ENCODE data around the gene DIP2C.
"Not testable (repeated sequence)": the region's sequence is repeated elsewhere in the genome, so short reads cannot be mapped to it uniquely, and the experiment has no call there.

Gene DIP2C

GRCh38 chr10:604716-605631 is 84.5 kb downstream of the DIP2C start:
- Histone ChIP-seq H3K4me1 (ENCODE audit: control insufficient read depth, insufficient read depth, low read length) (peaks cover 26% of the 10 kb centered on the region), H3K9me3 (replicated peaks; ENCODE audit: low read length) (no peaks in the 10 kb centered on the region), H3K4me2 (ENCODE audit: low read length) (no peak overlapping the region), H3K27me3 (ENCODE audit: control insufficient read depth, insufficient read depth, low read length) (no peaks in the 10 kb centered on the region), H3K36me3 (ENCODE audit: insufficient read depth, low read length) (no peaks in the 10 kb centered on the region), H3K9ac (ENCODE audit: low read depth, low read length) (no peak overlapping the region), H3K4me3 (ENCODE audit: low read length) (no peak overlapping the region)

GRCh38 chr10:603745-604144 is 85.7 kb downstream of the DIP2C start:
- H3K36me3 ChIP-seq (ENCODE audit: insufficient read depth, low read length): no peaks in the 10 kb centered on the region
- H3K9me3 ChIP-seq (replicated peaks; ENCODE audit: low read length): no peaks in the 10 kb centered on the region
- no peaks in the 10 kb centered on the region for H3K27me3 ChIP-seq (ENCODE audit: control insufficient read depth, insufficient read depth, low read length)
- H3K9ac ChIP-seq (ENCODE audit: low read depth, low read length): no peak overlapping the region
- no peak overlapping the region for H3K4me2 ChIP-seq (ENCODE audit: low read length)
- H3K4me3 ChIP-seq (ENCODE audit: low read length): no peak overlapping the region
- H3K4me1 ChIP-seq (ENCODE audit: control insufficient read depth, insufficient read depth, low read length): peaks cover 36% of the 10 kb centered on the region

DNA sequence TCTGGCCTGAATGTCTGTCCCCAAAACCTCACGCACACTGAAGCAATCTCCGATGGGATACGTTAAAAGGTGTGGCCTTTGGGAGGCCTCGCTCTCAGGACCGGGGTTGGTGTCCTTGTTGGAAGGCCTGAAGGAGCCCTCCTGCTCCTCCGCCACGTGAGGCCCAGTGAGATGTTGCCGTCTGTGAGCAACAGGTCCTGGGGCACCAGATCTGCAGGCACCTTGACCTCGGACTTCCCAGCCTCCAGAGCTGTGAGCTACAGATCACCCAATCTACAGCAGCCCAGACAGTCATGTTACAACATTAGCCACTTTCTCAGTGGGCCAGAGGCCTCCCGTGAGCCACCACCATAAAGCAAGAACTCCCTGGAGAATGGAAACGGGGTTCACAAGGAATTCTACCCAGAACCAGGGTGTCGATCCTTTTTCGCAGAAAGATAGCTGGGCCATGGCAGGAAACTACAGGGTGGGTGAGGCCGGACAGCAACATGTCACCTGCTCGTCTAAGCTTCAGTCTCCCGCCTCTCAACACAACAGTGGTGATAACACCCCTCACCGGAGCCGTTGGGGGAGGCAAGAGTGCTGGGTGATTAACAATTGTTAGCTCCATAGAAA is 87.0 kb downstream of the DIP2C start:
- peaks cover 47% of the 10 kb centered on the region for H3K4me1 ChIP-seq (ENCODE audit: control insufficient read depth, insufficient read depth, low read length)
- no peaks in the 10 kb centered on the region for H3K36me3 ChIP-seq (ENCODE audit: insufficient read depth, low read length)
- H3K27me3 ChIP-seq (ENCODE audit: control insufficient read depth, insufficient read depth, low read length): no peaks in the 10 kb centered on the region
- no peak overlapping the region for H3K9ac ChIP-seq (ENCODE audit: low read depth, low read length)
- no peaks in the 10 kb centered on the region for H3K9me3 ChIP-seq (replicated peaks; ENCODE audit: low read length)
- no peak overlapping the region for H3K4me2 ChIP-seq (ENCODE audit: low read length)
- no peak overlapping the region for H3K4me3 ChIP-seq (ENCODE audit: low read length)

- H3K4me2 ChIP-seq (ENCODE audit: low read length): no peak overlapping the region
- H3K9me3 ChIP-seq (replicated peaks; ENCODE audit: low read length): no peaks in the 10 kb centered on the region
- no peaks in the 10 kb centered on the region for H3K36me3 ChIP-seq (ENCODE audit: insufficient read depth, low read length)
- H3K27me3 ChIP-seq (ENCODE audit: control insufficient read depth, insufficient read depth, low read length): no peaks in the 10 kb centered on the region
- no peak overlapping the region for H3K9ac ChIP-seq (ENCODE audit: low read depth, low read length)
- H3K4me3 ChIP-seq (ENCODE audit: low read length): no peak overlapping the region
- H3K4me1 ChIP-seq (ENCODE audit: control insufficient read depth, insufficient read depth, low read length): peaks cover 47% of the 10 kb centered on the region
Measured at GRCh38 chr10:601660-601963, 87.9 kb downstream of the DIP2C start.

DNA sequence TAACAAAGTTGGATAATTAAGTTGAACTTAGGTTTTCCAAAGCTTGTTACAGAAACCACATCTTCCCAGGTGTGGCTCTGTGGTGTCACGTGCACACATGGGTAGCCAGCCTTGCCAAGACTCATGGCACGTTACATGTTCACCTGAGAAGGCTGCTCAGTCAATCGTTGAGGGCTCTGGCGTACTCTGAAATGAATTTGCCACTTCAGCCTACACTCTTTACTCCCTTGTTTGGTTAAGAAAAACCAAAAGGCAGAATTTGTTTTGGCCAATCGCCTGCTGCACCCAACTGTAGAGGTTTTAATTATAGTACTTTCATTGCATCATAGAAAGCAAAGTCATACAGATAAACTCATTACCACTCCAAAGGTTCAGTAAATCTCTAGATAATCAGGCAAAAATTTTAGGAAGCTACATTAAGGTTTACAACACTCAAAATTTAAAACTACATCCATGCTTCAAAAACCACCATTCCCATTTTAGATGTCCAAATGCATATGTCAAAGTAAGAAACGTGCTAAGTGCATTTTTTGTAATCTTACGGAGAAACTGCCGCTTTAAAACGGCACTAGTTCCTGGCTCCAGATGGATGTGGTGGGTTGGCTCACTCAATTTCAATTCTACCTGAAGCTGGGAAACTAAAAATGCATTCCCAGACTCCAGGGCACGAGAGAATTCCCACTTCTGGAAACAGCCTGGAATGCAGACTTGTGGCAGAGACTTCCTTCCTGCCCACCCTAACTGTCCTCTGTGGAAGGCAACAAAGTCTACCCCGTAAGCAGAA is 88.4 kb downstream of the DIP2C start:
- no peak overlapping the region for H3K4me3 ChIP-seq (ENCODE audit: low read length)
- H3K4me2 ChIP-seq (ENCODE audit: low read length): no peak overlapping the region
- H3K36me3 ChIP-seq (ENCODE audit: insufficient read depth, low read length): no peaks in the 10 kb centered on the region
- H3K9ac ChIP-seq (ENCODE audit: low read depth, low read length): no peak overlapping the region
- peaks cover 47% of the 10 kb centered on the region for H3K4me1 ChIP-seq (ENCODE audit: control insufficient read depth, insufficient read depth, low read length)
- no peaks in the 10 kb centered on the region for H3K27me3 ChIP-seq (ENCODE audit: control insufficient read depth, insufficient read depth, low read length)
- H3K9me3 ChIP-seq (replicated peaks; ENCODE audit: low read length): no peaks in the 10 kb centered on the region

DNA sequence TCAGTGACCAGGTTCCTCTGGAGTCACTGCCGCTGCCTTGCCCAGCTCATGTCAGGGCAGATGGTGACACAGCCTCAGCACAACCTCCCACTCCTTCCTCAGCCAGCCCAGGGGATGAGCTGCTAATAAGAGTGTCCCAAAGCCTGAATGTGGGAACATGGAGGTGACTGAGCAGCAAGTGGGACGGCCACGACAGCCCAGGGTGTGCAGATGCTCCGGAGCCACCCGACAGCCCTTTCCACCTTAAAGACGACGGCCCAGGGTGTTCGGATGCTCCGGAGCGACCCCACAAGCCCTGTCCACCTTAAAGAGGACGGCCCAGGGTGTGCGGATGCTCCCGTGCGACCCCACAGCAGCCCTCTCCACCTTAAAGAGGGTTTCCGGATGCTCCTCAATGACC is 89.2 kb downstream of the DIP2C start:
- Histone ChIP-seq H3K27me3 (ENCODE audit: control insufficient read depth, insufficient read depth, low read length) (no peaks in the 10 kb centered on the region), H3K9ac (ENCODE audit: low read depth, low read length) (no peak overlapping the region), H3K4me3 (ENCODE audit: low read length) (no peak overlapping the region), H3K4me1 (ENCODE audit: control insufficient read depth, insufficient read depth, low read length) (peaks cover 41% of the 10 kb centered on the region), H3K4me2 (ENCODE audit: low read length) (no peak overlapping the region), H3K36me3 (ENCODE audit: insufficient read depth, low read length) (no peaks in the 10 kb centered on the region), H3K9me3 (replicated peaks; ENCODE audit: low read length) (no peaks in the 10 kb centered on the region)

GRCh38 chr10:599767-600166 is 89.7 kb downstream of the DIP2C start:
- H3K4me1 ChIP-seq (ENCODE audit: control insufficient read depth, insufficient read depth, low read length): peaks cover 41% of the 10 kb centered on the region
- H3K4me2 ChIP-seq (ENCODE audit: low read length): no peak overlapping the region
- no peaks in the 10 kb centered on the region for H3K36me3 ChIP-seq (ENCODE audit: insufficient read depth, low read length)
- H3K9ac ChIP-seq (ENCODE audit: low read depth, low read length): no peak overlapping the region
- no peaks in the 10 kb centered on the region for H3K9me3 ChIP-seq (replicated peaks; ENCODE audit: low read length)
- H3K4me3 ChIP-seq (ENCODE audit: low read length): no peak overlapping the region
- H3K27me3 ChIP-seq (ENCODE audit: control insufficient read depth, insufficient read depth, low read length): no peaks in the 10 kb centered on the region

DNA sequence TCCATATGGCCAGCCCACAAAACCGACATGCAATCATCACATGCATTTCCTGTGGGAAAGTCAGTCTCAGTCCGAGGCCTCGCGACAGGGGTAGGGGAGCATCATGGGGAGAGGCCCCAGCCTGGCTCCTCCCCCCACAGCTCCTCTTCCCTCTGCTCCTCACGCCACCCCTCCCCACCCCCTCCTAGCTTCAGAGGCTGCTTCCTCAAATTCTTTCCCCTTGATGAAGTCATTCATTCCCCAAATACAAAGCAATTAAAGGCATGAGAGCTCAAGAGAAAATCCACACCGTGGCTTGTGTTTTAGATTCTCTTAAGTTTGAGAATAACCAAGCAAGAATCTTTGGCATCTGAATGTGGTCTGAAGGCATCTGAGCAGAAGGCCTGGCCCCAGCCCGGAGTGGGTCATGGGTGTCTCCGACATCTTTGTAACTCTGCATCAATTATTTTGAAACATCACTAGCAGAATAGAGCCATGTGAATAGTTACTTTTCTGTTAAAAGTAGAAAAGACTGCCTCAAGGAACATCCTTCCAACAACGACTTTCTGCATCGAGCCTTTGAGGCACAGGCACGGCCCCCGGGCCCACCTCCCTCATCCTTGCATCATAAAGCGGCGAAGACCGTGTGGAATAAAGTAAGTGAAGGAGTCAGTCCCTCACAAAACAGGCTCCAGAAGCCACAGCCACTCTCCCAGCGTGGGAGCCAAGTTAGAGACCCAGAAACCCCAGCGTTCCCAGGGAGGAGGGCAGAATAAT is 90.9 kb downstream of the DIP2C start:
- peak overlapping the region; percentile 54 for H3K9ac ChIP-seq (ENCODE audit: low read depth, low read length)
- peak overlapping the region; percentile 42 for H3K4me3 ChIP-seq (ENCODE audit: low read length)
- peak overlapping the region; percentile 54 for H3K4me2 ChIP-seq (ENCODE audit: low read length)
- no peaks in the 10 kb centered on the region for H3K27me3 ChIP-seq (ENCODE audit: control insufficient read depth, insufficient read depth, low read length)
- H3K36me3 ChIP-seq (ENCODE audit: insufficient read depth, low read length): no peaks in the 10 kb centered on the region
- H3K4me1 ChIP-seq (ENCODE audit: control insufficient read depth, insufficient read depth, low read length): peaks cover 41% of the 10 kb centered on the region
- no peaks in the 10 kb centered on the region for H3K9me3 ChIP-seq (replicated peaks; ENCODE audit: low read length)

- H3K4me2 ChIP-seq (ENCODE audit: low read length): peak overlapping the region; percentile 25
- H3K9ac ChIP-seq (ENCODE audit: low read depth, low read length): peak overlapping the region; percentile 35
- H3K36me3 ChIP-seq (ENCODE audit: insufficient read depth, low read length): no peaks in the 10 kb centered on the region
- peaks cover 41% of the 10 kb centered on the region for H3K4me1 ChIP-seq (ENCODE audit: control insufficient read depth, insufficient read depth, low read length)
- no peaks in the 10 kb centered on the region for H3K27me3 ChIP-seq (ENCODE audit: control insufficient read depth, insufficient read depth, low read length)
- H3K9me3 ChIP-seq (replicated peaks; ENCODE audit: low read length): no peaks in the 10 kb centered on the region
- H3K4me3 ChIP-seq (ENCODE audit: low read length): peak overlapping the region; percentile 23
Measured at GRCh38 chr10:597976-598375, 91.5 kb downstream of the DIP2C start.

GRCh38 chr10:596725-597345 is 92.6 kb downstream of the DIP2C start:
- H3K27me3 ChIP-seq (ENCODE audit: control insufficient read depth, insufficient read depth, low read length): no peaks in the 10 kb centered on the region
- H3K9me3 ChIP-seq (replicated peaks; ENCODE audit: low read length): no peaks in the 10 kb centered on the region
- H3K4me3 ChIP-seq (ENCODE audit: low read length): no peak overlapping the region
- peaks cover 41% of the 10 kb centered on the region for H3K4me1 ChIP-seq (ENCODE audit: control insufficient read depth, insufficient read depth, low read length)
- H3K9ac ChIP-seq (ENCODE audit: low read depth, low read length): no peak overlapping the region
- no peak overlapping the region for H3K4me2 ChIP-seq (ENCODE audit: low read length)
- H3K36me3 ChIP-seq (ENCODE audit: insufficient read depth, low read length): no peaks in the 10 kb centered on the region

- not testable (repeated sequence) for H3K4me3 ChIP-seq (ENCODE audit: low read length); H3K36me3 ChIP-seq (ENCODE audit: insufficient read depth, low read length); H3K27me3 ChIP-seq (ENCODE audit: control insufficient read depth, insufficient read depth, low read length); H3K9ac ChIP-seq (ENCODE audit: low read depth, low read length); H3K9me3 ChIP-seq (replicated peaks; ENCODE audit: low read length); H3K4me2 ChIP-seq (ENCODE audit: low read length)
- H3K4me1 ChIP-seq (ENCODE audit: control insufficient read depth, insufficient read depth, low read length): peaks cover 36% of the 10 kb centered on the region
Measured at GRCh38 chr10:596131-596530, 93.3 kb downstream of the DIP2C start.
